Myocyte (in vitro differentiated cells): ENCODE results near the gene NSFL1C. TPM values are rescaled to one million over a fixed set of nuclear protein-coding genes. Genes with fewer than 3 reads are reported as not detected.

Experiments
- DNase-seq: peaks from one replicate; pipeline ENCODE4 v3.0.0-alpha.2; 2012; ENCODE audit warnings: low read depth
- total RNA-seq: library from RNA; depleted of rRNA; stranded (reverse); fragments of >200 nt; gene quantifications from 2 replicates; pipeline ENCODE4 v1.2.3, GENCODE V29; 2014

Gene NSFL1C
- total RNA-seq, 1 donor from 2014 or later, result 49.6 TPM

DNA sequence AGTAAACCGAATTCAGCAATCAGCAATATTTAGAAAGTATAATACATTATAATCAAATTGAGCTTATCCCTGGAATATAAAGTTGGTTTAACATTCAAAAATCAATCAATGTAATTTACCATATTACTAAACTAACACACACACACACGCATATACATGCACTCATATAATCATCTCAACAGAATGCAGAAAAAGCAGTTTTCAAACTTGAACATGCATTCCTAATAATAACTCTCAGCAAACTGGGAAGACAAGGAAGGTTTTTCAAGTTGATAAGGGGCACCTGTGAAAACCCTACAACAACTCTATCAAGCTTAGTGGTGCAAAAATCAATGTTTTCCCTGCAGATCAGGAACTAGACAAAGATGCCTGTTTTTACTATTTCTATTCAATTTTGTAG lies 19.9 kb upstream of the NSFL1C start:
- no peak for DNase-seq

DNA sequence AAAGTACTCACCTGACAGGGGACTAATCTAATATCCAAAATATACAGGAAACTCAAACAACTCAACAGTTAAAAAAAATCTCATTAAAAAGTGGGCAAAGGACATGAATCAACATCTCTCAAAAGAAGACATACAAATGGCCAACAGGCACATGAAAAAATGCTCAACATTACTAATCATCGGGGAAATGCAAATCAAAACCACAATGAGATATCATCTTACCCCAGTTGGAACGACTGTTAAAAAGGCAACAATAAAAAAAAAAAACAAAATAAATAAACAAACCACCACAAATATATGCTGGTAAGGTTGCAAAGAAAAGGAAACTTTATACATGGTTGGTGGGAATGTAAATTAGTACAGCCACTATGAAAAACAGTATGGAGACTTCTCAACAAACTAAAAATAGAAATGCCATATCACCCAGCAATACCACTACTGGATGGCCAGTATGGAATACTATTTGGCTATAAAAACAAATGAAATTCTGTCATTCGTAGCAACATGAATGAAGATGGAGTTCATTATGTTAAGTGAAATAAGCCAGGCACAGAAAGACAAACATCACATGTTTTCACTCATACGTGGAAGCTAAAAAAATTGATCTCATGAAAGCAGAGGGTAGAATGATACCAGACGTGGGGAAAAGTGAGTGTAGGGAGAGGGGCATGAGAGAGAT lies 17.9 kb upstream of the NSFL1C start:
- peak; percentile 34 for DNase-seq

DNA sequence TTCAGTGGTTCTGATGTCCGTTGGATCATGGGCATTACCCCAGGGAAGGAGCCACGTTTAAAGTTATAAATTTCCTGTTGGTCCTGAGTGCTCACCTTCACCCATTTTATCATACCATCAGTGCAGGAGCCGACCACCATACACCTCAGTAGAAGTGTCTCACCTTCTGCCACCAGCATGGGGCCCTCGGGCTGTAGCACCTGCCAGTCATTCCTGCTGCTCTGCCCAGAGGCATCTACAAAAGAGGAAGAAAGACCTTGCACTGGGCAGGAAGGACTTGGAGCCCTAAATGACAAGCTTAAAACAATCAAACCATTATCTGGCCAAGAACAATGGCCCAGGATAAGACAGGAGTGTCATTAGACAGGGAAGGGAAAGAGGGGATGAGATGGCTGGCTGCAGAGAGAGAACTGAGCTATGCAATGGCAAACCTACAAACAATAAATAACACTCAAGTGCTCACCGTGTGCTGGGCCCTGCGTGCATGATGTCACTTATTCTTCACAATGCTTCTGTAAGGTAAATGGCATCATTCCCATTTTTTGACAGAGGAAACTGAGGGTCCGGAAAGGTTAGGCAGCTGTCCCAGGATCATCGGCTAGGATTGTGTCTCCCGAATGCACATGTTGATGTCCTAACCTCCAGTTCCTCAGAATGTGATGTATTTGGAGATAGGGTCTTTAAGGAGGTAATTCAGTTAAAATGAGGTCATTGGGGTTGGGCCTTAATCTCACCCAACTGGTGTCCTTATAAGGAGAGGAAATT lies 13.4 kb upstream of the NSFL1C start:
- no peak for DNase-seq

DNA sequence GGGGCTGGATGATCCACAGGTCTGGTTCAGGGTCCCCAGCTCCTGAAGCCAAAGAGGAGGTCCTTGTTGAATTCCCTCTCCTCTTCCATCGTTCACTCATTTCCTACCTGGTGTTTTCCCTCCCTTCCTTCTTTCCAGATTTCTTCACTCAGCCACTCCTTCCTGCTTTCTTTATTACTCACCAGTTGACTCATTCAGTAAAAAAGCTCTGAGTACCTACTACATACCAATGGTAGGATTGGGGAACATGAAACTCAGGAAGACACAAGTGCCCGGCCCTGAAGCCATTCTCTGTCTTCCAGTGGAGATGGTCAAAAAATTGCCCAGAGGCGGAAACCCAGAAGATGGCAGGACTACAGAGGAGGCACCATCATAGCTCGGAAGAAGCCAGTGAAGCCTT lies 11.9 kb upstream of the NSFL1C start:
- DNase-seq, result no peak

DNA sequence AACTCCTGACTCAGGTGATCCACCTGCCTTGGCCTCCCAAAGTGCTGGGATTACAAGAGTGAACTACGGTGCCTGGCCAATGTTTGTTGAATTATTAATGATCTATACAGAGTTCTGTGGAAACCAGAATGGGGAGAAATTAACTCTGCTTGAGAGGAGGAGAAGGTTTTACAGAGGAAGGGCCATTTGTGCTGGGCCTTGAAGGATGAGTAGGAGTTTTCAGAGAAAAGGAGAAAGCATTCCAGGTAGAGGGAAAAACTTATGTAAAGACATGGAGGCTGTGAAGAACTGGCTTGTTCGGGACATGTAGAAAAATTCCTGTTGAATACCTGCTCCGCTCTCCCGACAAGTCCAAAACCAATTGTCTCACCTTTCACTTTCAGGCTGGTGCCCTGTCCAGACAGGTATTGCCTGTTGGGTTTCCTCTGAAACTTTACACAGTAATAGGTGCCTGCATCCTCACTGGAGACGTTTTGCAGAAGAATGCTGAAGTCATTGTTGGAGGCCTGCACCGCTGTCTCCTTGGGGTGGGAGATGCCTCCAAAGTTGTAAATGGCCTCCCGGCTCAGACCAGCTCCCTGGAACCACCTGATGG lies 11.3 kb upstream of the NSFL1C start:
- no peak for DNase-seq

DNA sequence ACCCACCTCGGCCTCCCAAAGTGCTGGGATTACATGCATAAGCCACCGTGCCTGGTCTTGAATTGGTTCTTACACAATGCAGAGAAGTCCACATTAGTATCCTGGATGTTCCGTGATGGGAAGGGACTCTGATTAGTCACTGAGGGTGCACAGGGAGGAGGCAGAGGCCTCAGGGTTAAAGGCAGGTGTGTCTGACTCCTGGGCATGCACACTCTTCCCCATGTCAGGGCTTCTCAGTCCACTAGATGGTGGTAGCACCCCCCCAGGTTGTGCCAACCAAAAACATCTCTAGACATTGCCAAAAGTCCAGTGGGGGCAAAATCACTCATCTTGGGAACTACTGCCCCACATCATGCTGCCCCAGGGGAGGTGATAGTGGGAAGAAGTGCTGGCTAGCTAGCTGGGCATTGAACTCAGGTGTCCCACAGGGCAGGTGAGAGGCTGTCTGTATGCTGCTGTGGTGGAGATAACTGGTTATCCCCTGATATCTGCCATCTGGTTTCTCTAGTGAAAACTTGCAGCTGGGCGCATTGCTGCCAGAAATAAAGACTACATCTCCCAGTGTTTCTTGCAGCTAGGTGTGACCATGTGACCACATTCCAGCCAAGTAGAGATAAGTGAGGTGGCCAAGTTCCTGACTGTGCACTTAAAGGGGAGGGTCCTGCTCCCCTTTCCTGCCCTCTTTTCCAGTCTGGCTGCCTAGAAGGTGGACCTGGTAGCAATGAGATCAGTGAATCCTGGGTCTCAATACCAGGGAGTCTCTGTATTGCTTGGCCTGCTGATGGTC lies 8.4 kb upstream of the NSFL1C start:
- no peak for DNase-seq

DNA sequence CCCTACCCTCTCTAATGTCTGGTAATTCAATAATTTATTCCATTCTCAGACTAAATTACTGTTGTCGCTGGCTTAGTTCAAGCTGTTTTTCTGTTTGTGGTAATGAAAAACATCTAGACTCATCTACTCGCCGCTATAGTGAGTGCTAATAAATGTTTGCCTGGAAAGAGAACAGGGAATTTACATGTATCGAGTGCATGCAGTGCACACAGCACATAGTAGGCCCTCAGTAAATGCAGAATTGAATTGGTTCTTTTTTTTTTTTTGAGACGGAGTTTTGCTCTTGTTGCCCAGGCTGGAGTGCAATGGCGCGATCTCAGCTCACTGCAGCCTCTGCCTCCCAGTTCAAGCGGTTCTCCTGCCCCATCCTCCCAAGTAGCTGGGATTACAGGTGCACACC lies 7.7 kb upstream of the NSFL1C start:
- no peak for DNase-seq

DNA sequence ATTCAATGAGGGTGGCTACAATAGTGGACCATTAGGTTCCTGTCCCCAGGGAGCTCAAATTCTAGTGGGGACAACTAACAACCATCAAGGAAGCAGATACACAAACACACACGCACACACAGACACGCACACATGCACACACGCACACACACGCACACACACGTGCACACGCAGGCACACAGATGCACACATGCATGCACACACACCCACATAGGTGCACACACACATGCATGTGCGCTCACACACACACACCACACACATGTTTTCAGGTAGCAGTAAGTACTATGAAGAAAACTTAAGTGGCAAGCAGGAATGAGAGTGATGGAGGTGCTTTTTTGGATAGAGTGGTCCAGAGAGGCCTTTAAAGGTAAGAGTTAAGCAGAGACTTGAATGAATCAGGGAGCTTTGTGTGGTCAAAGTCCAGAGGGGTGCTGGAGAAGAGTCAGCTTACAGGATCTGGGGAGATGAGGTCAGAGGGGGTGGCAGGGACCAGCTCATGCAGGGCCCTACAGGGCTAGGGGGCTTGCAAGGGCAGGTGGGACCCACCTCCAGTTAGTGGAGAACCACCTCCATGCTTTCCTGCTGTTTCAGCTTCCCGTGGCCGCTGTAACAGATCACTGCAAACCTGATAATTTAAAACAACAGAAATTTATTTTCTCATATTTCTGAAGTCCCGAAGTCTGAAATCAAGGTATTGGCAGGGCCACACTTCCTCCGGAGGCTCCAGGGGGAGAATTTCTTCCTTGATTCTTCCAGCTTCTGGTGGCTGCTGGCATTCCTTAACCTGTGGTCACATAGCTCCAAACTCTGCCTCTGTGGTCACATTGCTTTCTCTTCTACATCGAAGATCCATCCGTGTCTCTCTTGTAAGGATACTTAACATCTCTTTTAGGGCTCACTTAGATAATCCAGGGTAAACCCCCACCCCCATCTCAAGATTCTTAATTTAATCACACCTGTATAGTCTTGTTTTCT lies 6.9 kb upstream of the NSFL1C start:
- no peak for DNase-seq

DNA sequence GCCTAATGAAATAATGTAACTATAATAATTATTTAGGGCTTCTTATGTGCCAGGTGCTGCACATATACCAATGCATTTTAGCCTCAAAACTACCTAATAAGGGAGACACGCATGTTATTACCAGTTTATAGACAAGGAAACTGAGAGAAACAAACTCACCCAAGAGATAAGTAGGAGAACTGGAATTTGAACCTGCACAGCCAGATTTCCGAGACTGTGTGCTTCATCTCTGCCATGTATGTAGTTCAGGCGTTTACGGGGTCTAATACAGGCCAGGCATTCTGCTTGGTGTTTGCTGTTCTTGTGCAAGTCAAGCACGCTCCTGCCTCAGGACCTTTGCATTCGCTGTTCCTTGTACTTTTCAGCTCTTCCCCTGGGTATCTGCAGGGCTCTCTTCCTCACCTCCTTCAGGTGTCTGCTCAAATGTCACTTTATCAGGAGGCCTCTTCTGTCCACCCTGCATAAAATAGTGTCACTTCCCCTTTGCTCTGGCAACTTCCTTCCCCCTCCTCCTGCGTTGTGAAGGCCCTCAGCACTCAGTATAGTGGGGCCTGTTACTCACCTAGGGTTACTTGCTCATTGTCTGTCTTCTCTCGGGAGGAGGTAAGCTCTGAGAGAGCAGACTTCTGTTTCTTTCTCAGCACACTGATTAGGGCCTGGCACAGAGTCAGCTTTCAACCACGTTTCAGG lies 6.1 kb upstream of the NSFL1C start:
- no peak for DNase-seq

DNA sequence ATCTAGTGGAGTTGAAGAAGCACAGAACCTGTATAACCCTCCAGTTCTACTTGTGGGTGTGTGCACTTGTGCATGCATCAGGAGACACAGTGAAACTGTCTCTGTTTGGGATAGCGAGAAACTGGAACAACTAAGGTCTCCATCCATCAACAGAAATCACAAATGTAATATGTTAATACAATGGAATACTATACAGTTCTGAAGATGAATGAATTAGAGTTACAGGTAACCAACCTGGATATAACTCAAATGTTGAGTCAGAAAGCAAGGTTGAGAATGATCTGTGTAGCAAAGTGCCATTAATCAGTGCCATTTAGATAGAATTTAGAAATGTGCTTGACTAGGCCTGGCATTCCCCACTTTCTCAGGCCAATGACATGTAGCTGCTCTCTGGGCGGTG lies 4.6 kb upstream of the NSFL1C start:
- DNase-seq, result no peak

DNA sequence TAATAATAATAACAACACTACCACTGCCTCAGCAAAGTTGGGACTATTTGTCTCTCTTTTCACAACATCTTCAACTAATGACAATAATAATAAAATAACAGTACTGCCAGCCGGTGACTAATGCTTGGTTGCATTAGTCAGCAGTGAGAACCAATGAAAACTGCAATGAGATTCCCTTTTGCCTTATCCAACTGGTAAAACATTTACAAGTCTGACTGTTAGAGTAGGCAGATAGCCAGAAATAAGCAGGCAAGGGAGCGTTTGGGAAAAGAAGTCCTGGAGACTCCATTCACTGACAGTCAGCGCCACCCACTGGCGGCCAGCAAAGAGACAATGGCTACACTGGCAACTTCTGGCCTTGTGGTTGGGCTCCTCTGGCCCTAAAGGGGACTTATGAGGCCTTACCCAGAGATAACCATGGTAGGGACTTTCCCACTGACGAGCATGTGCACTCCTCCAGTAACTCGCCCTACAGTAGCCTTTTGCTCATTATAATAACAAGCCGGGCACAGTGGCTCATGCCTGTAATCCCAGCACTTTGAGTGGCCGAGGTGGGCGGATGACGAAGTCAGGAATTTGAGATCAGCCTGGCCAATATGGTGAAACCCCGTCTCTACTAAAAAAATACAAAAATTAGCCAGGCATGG lies 3.4 kb upstream of the NSFL1C start:
- peak; percentile 99 for DNase-seq

DNA sequence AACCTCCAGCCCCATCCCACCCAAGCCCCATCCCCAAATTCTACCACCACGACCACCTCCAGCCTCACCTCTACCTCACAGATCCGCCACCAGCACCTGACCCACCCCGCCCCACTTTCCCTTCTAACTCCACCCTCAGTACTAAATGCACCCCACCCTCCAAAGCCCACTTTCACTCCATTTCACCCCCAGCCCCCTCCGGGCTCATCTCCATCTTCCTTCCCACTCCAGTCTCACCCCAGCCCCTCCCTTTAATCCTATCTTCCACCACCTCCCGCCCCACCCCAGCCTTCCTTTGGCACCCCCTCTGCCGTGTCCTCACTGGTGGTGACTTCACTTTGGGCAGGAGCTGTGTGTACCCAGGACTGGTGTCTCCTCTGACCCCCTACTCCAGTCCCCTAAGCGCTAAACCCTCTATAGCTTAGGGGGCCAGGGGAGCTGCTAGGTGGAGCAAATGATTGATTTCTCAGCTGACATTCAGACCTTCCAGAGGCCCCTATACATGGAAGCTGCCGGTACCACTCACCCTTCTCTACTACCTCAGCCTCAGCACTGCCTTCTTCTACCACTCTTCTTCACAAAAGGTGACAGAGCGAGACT lies 2.8 kb upstream of the NSFL1C start:
- DNase-seq, result no peak

DNA sequence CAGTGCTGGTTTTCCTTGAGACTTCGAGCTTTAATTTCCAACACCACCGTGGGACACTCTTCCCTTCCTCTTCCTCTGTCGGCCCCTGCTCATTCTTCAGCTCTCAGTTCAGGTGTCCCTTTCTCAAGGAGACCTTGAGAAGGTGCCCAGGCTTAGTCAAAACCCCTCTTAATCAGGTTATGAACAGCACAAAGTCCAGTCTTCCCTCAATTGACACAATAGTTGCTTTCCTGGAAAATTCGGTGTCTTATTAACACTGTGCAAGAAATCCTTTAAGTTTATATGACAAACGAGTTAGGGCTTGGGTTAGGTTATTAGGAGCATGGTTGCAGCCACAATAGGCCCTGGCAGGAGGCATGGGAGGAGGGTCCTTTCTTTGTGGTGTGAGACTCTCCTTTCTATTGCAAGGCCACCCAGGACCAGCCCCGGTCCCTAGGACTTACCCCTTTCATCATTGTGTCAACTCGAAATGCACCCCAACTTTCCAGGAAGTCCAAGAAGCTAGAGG lies 1.5 kb upstream of the NSFL1C start:
- DNase-seq, result no peak

DNA sequence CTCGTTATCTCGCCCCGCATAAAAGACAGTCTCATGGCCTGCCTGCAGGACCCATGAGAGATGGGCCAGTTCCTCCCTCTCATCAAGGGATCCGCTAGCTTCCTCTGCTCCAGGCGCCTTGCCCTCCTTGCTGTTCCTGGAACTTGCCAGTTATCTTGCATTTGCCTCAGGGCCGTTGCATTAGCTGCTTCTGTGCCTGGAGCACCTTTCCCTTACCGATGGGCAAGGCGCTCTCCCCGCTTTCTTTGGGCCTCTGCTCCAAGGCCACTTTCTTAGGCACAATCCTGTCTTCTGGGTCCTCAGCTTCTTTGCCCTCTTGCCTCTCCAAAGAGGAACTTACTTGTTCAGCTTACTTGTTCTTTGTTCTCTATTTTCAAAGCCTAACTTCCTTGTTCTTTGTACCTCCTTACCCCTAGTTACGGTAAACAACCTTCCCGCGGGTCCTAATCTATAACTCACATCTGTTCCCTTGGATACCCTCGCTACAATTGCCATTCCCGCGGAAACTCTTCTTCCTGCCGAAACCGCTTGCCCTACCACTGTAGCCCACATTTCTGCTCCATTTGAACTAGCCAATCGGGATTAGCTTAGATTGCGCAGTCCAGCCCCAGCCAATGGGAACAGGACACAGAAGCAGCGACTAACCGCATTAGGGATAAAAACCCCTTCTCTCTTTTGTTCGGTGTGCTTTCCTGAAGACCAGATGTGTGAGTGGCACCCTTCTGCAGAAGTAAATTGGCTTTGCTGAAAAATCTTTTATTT lies 887 bp upstream of the NSFL1C start:
- no peak for DNase-seq

DNA sequence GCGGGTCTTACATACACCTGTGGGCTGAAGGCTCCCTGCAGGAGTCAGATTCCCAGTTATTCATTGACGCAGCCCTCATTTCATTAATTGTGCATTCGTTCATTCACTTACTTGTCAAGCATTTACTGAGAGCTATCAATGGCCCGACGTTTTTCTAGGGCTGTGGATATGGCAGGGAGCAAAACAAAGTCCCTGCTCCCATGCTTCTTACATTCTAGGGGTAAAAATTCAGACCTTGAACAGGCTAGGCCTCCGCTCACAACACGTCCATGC lies 369 bp upstream of the NSFL1C start:
- no peak for DNase-seq

DNA sequence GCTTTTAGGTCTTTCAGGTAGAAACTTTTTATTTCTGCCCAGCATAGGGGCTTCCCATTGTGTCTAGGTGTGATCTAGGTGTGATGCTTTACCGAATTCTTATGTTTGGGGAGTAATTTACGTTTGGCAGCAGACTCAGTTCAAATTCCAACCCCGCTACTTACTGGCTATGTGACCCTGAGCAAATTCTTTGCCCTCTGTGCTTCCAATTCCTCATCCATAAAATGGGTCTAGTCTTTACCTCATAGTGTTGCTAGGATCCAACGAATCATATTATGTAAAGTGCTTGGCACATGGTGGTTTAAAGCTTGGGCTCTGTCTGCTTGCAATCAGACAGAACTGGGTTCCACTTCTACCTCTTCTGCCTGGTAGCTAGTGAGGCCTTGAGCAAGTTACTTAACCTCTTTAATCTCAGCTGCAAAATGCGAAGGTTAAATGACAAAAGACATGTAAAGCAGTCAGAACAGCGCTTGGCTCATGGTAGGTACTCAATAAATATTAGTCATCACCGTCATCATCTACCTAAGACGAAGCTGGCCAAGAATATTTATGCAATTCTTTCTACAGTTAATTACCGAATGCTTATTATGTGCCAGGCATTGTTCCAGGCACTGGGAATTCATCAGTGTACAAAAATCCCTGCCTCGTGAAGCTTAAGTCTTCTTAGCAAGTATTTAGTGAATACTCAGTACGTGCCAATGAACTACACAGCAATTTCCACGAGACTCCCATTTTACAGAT lies 1.0 kb downstream of the NSFL1C start:
- no peak for DNase-seq

DNA sequence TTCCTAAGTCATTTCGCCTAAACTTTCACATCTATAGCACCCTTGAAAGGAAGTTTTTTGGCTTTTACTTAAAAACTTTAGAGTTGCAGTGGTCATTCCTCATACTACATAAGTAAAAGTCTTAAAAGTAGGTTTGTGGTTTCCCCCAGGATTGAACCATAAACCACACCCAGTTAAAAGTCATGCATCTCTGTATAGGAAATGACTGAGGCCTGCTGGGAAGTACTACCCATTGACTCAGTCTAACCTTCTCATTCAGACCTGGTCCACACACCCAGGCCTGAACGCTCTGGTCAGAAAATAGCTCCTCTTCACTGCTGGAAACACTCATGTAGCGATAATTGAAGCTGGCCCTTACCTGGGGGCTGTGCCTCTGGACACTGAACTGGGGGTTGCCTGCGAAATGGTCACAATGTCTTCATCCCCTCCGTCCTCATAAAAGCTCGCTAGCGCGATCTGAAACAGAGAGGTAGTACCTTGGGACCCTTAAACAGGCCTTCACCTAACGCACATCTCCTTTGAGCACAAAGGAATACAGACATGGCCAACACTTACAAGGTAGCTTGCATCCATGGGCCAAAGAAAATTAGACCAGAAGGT lies 2.6 kb downstream of the NSFL1C start:
- DNase-seq, result no peak
